H1 (cell line): Measurements from ENCODE around the gene FAM186B.

Source experiments
- BACH1 ChIP-seq: IDR thresholded peaks from 2 replicates; pipeline ENCODE4 v1.6.1; 2012; ENCODE audit warnings: low read length, improper control_type of control experiment
- CEBPB ChIP-seq: IDR thresholded peaks from 2 replicates; pipeline ENCODE4 v1.6.1; 2012; ENCODE audit warnings: low read depth, low read length
- CTCF ChIP-seq, 3 experiments: IDR thresholded peaks; 1 replicate in 2 of 3; 2 replicates in 1 of 3; pipeline versions ENCODE4 v1.5.1 to v1.6.1; 2011; ENCODE audit warnings: low read length in 3 of 3, mild to moderate bottlenecking in 3 of 3, inconsistent platforms in 2 of 3, low read depth in 1 of 3, moderate library complexity in 1 of 3; ENCODE audit not compliant: insufficient read depth in 1 of 3; ENCODE audit errors: control extremely low read depth in 1 of 3
- EGR1 ChIP-seq: IDR thresholded peaks from 2 replicates; pipeline ENCODE4 v1.6.1; 2011; ENCODE audit warnings: low read depth, low read length, borderline replicate concordance
- EZH2 ChIP-seq: fragments of 200-600 bp; sonication (generic); IDR thresholded peaks from 2 replicates; pipeline ENCODE4 v1.7.1; 2012; ENCODE audit warnings: low read depth, mild to moderate bottlenecking, moderate library complexity, low read length, inconsistent platforms; ENCODE audit not compliant: severe bottlenecking
- POLR2A ChIP-seq, 2 experiments: IDR thresholded peaks; 1 replicate in 1 of 2; 2 replicates in 1 of 2; pipeline ENCODE4 v1.6.1; 2011; ENCODE audit warnings: low read depth in 2 of 2, low read length in 2 of 2, mild to moderate bottlenecking in 2 of 2; ENCODE audit errors: control extremely low read depth in 1 of 2
- TAF1 ChIP-seq: IDR thresholded peaks from 2 replicates; pipeline ENCODE4 v1.6.1; 2011; ENCODE audit warnings: mild to moderate bottlenecking, low read depth, low read length
- YY1 ChIP-seq: IDR thresholded peaks from 2 replicates; pipeline ENCODE4 v1.6.1; 2011; ENCODE audit warnings: low read depth, mild to moderate bottlenecking, low read length

DNA sequence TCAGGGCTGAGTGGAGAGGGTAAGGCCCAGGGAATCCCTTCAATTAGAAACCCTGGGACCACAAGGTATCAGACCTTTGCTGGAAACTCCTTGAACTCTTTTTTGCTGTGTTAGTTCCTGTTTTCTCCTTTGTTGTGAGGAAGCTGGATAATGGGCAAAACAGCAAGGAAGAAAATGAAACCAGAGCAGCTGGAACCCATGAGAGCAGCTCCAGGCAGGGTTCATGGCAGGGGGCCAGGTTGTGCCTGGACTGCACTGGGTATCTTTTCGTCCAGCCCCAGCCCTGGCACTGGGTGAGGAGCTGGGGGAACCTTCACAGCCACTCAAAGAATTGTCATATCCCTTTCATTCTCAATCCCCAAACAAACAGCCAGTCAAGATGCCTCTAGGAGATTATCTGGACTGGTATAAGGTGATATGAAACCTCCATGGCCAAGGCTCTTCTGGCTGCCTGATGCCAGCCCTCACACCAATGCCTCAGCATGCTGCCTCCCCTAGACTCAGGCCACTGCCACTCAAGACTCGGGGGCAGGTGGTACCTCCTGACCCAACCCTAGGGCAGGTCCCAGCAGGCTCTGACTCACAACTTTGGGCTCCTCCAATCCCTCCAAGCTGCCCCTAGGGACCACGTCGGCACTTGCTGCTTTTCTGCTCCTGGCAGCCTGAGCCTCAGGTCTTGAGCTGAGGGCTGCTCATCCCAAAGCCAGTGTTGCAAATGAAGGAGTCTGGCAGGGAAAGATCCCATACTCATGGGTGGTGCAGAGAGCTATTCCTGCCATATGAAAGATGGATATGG is 16.5 kb downstream of the FAM186B start:
- no peak for TF ChIP-seq CTCF (IDR thresholded peaks at IDR 0.05; ENCODE audit: control extremely low read depth in 1 of 3, insufficient read depth in 1 of 3, low read depth in 1 of 3, low read length in 3 of 3)
- TF ChIP-seq BACH1, result no peak
- TF ChIP-seq POLR2A (IDR thresholded peaks at IDR 0.05; ENCODE audit: control extremely low read depth in 1 of 2, low read depth in 2 of 2, low read length in 2 of 2), result no peak
- TF ChIP-seq CEBPB, result no peak
- TF ChIP-seq EZH2, result no peak
- no peak for TF ChIP-seq TAF1
- TF ChIP-seq YY1, result no peak
- TF ChIP-seq EGR1, result no peak
